HepG2 (cell line): ENCODE data around the gene EHD1. TPM values are rescaled to one million over a fixed set of nuclear protein-coding genes. Genes with fewer than 3 reads are reported as not detected.

Experiments used
- ATF5 ChIP-seq: sonication (generic); formaldehyde crosslinking; IDR thresholded peaks from 2 replicates; pipeline ENCODE4 v1.4.0; 2020; ENCODE audit warnings: mild to moderate bottlenecking, low read depth, missing genetic modification reagents
- CSRNP1 ChIP-seq: sonication (generic); formaldehyde crosslinking; IDR thresholded peaks from 2 replicates; pipeline ENCODE4 v1.8.1; 2023; ENCODE audit warnings: mild to moderate bottlenecking, missing genetic modification reagents
- E2F1 ChIP-seq: sonication (generic); formaldehyde crosslinking; IDR thresholded peaks from 2 replicates; pipeline ENCODE4 v1.5.0; 2020; ENCODE audit warnings: missing genetic modification reagents
- EZH2 ChIP-seq: conservative IDR thresholded peaks from 2 replicates; pipeline ENCODE4 v1.6.1; 2012; ENCODE audit warnings: mild to moderate bottlenecking, low read depth, low read length, moderate library complexity
- FOSL1 ChIP-seq: sonication (generic); formaldehyde crosslinking; IDR thresholded peaks from 2 replicates; pipeline ENCODE4 v1.9.0; 2021; ENCODE audit warnings: missing genetic modification reagents, borderline replicate concordance
- FOXC1 ChIP-seq: sonication (generic); formaldehyde crosslinking; IDR thresholded peaks from 2 replicates; pipeline ENCODE4 v1.8.0; 2022; ENCODE audit warnings: mild to moderate bottlenecking, missing genetic modification reagents, borderline replicate concordance
- FOXO1 ChIP-seq: sonication (generic); formaldehyde crosslinking; IDR thresholded peaks from 2 replicates; pipeline ENCODE4 v1.4.0; 2020; ENCODE audit warnings: missing genetic modification reagents
- MED13 ChIP-seq: sonication (generic); formaldehyde crosslinking; IDR thresholded peaks from 2 replicates; pipeline ENCODE4 v1.5.0; 2020; ENCODE audit warnings: missing genetic modification reagents
- PHF8 ChIP-seq: sonication (generic); formaldehyde crosslinking; IDR thresholded peaks from 2 replicates; pipeline ENCODE4 v1.5.0; 2020; ENCODE audit warnings: missing genetic modification reagents
- RELA ChIP-seq: sonication (generic); formaldehyde crosslinking; IDR thresholded peaks from 2 replicates; pipeline ENCODE4 v1.4.0; 2020; ENCODE audit warnings: missing genetic modification reagents
- RFX5 ChIP-seq: IDR thresholded peaks from 2 replicates; pipeline ENCODE4 v1.6.1; 2011; ENCODE audit warnings: low read depth, low read length, improper control_type of control experiment
- RFXAP ChIP-seq: sonication (generic); formaldehyde crosslinking; IDR thresholded peaks from 2 replicates; pipeline ENCODE4 v1.4.0; 2020; ENCODE audit warnings: missing genetic modification reagents, borderline replicate concordance
- SIN3A ChIP-seq: IDR thresholded peaks from 2 replicates; pipeline ENCODE4 v1.6.1; 2011; ENCODE audit warnings: low read depth, mild to moderate bottlenecking, control low read depth, low read length, borderline replicate concordance
- TBL1XR1 ChIP-seq: fragments of 150-350 bp; IDR thresholded peaks from 2 replicates; pipeline ENCODE4 v1.6.1; 2014; ENCODE audit warnings: borderline replicate concordance, low read length; ENCODE audit not compliant: partially characterized antibody
- ZFP1 ChIP-seq: IDR thresholded peaks from 2 replicates; pipeline ENCODE4 v1.6.1; 2016
- ZFX ChIP-seq: sonication (generic); formaldehyde crosslinking; IDR thresholded peaks from 2 replicates; pipeline ENCODE4 v1.4.0; 2020; ENCODE audit warnings: mild to moderate bottlenecking, low read depth, missing genetic modification reagents, moderate library complexity
- ZMYM4 ChIP-seq: sonication (generic); formaldehyde crosslinking; IDR thresholded peaks from 2 replicates; pipeline ENCODE4 v1.8.1; 2023; ENCODE audit warnings: mild to moderate bottlenecking, missing genetic modification reagents
- ZNF232 ChIP-seq: sonication (generic); formaldehyde crosslinking; IDR thresholded peaks from 2 replicates; pipeline ENCODE4 v1.4.0; 2020; ENCODE audit warnings: missing genetic modification reagents, borderline replicate concordance
- ZNF577 ChIP-seq: sonication (generic); formaldehyde crosslinking; IDR thresholded peaks from 2 replicates; pipeline ENCODE4 v1.4.0; 2020; ENCODE audit warnings: mild to moderate bottlenecking, low read depth, missing genetic modification reagents, borderline replicate concordance
- ZNF761 ChIP-seq: sonication (generic); formaldehyde crosslinking; conservative IDR thresholded peaks from 2 replicates; pipeline ENCODE4 v1.4.0; 2020; ENCODE audit warnings: mild to moderate bottlenecking, missing genetic modification reagents
- ZNF773 ChIP-seq: sonication (generic); formaldehyde crosslinking; IDR thresholded peaks from 2 replicates; pipeline ENCODE4 v1.4.0; 2020; ENCODE audit warnings: missing genetic modification reagents, borderline replicate concordance
- polyA plus RNA-seq, 8 experiments: library from polyadenylated mRNA; depleted of rRNA in 3 of 8; stranded (reverse) in 7 of 8; unstranded in 1 of 8; fragments of >200 nt; fragmentation: Illumina TruSeq in 4 of 8; extraction: Trizol in 4 of 8; gene quantifications; 2 replicates each; pipeline versions ENCODE4 v1.2.1 to v1.2.3, GENCODE V29; 2011 to 2016; ENCODE audit warnings: low read depth in 4 of 8, missing spikeins in 1 of 8, mixed read lengths in 1 of 8; ENCODE audit not compliant: insufficient read depth in 1 of 8
- total RNA-seq, 5 experiments: library from RNA; depleted of rRNA; stranded (reverse); fragments of >200 nt; fragmentation: Illumina TruSeq; extraction: Trizol; gene quantifications; 2 replicates each; pipeline ENCODE4 v1.2.3, GENCODE V29; 2016; ENCODE audit warnings: low read depth in 1 of 5

The EHD1 gene
- total and polyA plus RNA-seq, 2 of the 13 experiments (the other 11 are each of a cell fraction or from before 2014, with no cell fraction given) = 23.6 to 26.6 TPM

GRCh38 chr11:64878223-64878493 lies 263 bp downstream of the EHD1 start (continued):
- TF ChIP-seq TBL1XR1 (no peak), SIN3A (no peak), ZNF232 (CRISPR knock-in tag) (no peak), CSRNP1 (no peak), ATF5 (CRISPR knock-in tag) (peak; percentile 52; the same call in 1 of the 2 replicates), ZNF577 (CRISPR knock-in tag) (no peak), ZFP1 (CRISPR knock-in tag) (no peak), E2F1 (CRISPR knock-in tag) (no peak), ZNF761 (CRISPR knock-in tag) (no peak; the same call in none of the 2 replicates), FOXC1 (CRISPR knock-in tag) (no peak), MED13 (no peak), PHF8 (CRISPR knock-in tag) (peak; percentile 62; the same call in 1 of the 2 replicates), RELA (CRISPR knock-in tag) (peak; percentile 13; the same call in 1 of the 2 replicates), EZH2 (no peak), ZFX (CRISPR knock-in tag) (no peak), FOXO1 (CRISPR knock-in tag) (no peak), RFXAP (no peak), ZNF773 (CRISPR knock-in tag) (no peak), FOSL1 (no peak), ZMYM4 (CRISPR knock-in tag) (0 out of 2 replicates have a peak, but pooled peaks have one; percentile 12), RFX5 (no peak)
